NCI-H1930 (cell line): ENCODE results near the gene TRPV5.

Source experiments
- DNase-seq, 2 experiments: peaks; one replicate each; lab custom pipeline; 2025; lab: John Stamatoyannopoulos, UW

TRPV5 gene

GRCh38 chr7:142885311-142886230, 48.0 kb downstream of the TRPV5 start, which contains the start of gene TRPV6:
Gene TRPV6 (minus strand): TSS chr7:142885745.
- no peak for DNase-seq

GRCh38 chr7:142884286-142884640, 49.3 kb downstream of the TRPV5 start:
- no peak for DNase-seq

DNA sequence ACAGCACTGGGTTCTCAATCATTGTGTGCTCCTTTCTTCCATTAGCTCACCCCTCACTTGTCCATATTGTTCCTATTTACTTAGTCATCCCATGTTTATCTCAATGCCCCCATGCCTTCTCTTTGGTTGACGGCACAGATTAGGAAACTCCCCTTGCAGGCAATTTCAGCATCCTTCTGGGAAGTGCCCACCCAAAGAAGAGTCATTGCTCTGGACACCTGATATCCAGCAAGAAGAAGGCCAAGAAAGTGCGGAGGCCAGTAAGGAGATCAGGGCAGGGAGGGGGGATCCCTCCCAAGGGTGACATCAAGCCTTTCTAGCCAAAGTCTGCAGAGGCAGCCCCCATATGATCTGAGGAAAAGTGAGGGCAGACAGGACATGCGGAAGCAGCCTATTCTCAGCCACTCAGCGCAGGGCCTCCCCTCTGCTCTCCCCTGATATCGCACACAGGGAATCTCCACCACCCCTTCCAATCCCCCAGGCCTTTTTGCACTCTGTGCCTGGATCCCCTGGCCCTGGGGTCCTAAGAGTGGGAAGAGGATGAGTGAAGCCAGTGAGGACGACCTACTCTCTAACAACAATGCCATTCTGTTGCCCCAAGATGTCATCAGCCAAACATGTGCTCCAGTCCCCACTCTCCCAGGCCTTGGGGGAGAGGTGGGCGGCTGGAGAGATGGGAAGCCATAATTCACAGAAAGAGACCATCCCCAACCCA, 49.8 kb downstream of the TRPV5 start:
- DNase-seq: no peak

GRCh38 chr7:142883145-142883544, 50.4 kb downstream of the TRPV5 start:
- DNase-seq: no peak

- no peak for DNase-seq
Measured at GRCh38 chr7:142882338-142882678, 51.2 kb downstream of the TRPV5 start.

- DNase-seq: no peak
Measured at GRCh38 chr7:142881586-142882337, 51.8 kb downstream of the TRPV5 start.

- DNase-seq: peak in 1 of 2 experiments; percentile 18
Measured at GRCh38 chr7:142880876-142881505, 52.6 kb downstream of the TRPV5 start.

DNA sequence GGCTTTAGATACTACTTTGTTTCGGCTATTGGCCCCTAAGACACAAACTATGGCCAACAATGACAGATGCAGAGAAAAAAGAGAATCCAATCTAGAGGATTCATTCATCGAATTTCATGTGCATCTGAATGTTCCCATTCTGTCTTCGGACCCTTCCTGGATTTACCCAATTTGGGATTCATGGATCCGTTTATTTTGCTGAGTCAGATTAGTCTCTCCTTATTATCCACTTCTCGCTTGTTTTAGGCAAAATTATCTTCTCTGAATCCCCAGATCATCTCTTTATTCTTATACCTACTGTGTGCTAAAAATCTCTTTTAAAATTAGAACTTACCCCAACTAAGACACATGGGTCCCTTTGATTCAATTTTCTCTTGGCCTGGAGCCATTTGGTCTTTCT, 54.5 kb downstream of the TRPV5 start:
- DNase-seq: no peak

- DNase-seq: no peak
Measured at GRCh38 chr7:142878315-142878714, 55.2 kb downstream of the TRPV5 start.

DNA sequence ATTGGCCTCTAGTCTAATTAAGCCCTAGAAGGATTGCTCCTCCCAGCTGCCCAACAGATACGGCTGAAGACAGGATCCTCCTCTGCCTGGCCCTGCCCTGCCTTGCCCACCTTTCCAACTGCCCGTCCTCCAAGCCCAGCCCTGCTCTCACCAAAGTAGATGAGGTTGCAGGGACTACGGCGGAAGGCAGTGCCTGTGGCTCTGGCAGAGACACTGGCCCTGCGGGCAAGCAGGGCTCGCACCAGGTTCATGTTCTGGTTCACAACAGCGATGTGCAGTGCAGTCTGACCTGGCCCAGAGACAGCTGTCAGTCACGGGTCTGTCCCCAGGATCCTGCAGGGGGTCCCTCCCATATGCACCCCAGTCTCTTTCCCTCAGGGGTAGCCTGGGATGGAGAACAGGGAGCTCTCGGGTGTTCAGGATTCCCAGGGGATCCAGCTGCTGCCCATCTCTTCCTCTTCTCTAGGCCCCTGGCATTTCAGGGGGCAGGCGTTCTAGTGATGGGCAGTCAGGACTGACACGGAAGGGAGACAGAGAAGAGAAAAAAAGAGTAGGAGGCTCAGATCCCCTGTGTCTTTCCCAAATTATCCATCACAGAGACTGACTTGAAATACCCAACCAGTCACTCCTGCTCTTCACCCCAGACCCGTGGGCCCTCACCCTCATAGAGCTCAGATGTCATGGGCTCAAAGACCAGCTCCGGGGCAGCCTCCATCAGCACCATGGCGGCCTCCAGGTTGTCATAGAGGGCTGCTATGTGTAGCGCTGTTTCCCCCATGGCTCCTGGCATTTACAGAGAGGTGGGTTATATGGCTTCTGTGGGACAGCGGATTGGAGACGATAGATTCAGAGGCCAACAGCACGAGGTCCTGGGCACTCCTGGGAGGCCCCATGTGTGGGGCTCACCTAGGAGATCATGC, 56.3 kb downstream of the TRPV5 start:
- no peak for DNase-seq

- no peak for DNase-seq
Measured at GRCh38 chr7:142876236-142876960, 57.1 kb downstream of the TRPV5 start.

DNA sequence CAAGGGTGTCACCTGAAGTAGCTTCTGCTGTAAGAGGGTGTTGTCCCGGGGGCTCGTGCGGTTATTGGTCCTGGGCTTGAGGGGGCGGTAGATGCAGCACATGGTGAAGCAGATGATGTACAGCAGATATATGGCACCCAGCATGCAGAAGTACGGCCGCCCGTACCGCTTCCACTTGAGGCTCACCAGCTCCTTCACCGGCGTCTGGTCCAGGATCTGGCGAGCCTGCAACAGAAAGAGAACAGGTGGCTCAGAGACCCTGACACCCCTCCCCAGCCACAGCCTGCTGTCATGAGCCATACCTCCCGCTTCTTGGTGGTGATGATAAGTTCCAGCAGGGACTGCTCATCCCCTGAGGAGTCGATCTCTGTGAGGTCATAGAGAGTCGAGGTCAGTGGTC, 58.1 kb downstream of the TRPV5 start:
- no peak for DNase-seq

- no peak for DNase-seq
Measured at GRCh38 chr7:142874837-142875236, 58.7 kb downstream of the TRPV5 start.

GRCh38 chr7:142874409-142874808, 59.1 kb downstream of the TRPV5 start:
- DNase-seq: no peak

DNA sequence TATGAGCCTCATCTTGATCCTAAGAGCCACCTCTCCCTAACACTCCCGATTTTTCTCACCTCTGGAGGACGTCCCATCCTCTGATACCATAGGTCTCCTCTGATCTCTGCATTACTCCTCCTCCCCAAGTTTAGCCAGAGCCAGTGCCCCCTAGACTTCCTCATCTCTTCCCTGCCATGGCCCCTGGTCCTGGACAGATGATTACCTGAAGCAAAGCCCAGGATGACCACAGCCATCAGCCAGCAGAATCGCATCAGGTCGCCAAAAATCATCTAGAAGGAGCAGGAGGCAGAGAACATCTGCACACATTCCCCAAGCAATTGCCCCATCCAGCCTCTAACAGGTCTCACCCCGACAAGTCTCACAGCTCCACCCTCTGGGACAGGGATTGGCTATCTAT, 59.7 kb downstream of the TRPV5 start:
- no peak for DNase-seq

DNA sequence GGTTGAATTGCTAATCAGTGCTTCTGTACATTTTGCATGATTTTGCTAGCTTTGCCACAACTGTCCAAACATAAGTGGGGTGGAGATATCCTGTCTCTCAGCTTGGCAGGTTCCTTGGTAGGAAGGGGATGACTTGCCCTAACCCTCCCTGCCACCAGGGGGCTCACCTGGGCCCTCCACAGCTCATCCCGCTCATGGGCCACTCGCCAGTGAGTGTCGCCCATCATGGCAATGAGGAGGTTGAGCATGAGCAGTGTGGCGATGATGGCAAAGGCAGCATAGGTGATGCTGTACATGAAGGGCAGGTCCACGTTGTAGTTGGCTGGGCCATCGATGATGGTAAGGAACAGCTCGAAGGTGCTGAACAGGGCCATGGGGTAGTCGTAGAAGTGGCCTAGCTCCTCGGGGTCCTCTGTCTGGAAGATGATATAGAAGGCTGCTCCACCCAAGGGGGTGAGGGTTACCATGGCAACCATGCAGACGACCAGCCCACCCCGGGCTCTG, 60.2 kb downstream of the TRPV5 start:
- no peak for DNase-seq

DNA sequence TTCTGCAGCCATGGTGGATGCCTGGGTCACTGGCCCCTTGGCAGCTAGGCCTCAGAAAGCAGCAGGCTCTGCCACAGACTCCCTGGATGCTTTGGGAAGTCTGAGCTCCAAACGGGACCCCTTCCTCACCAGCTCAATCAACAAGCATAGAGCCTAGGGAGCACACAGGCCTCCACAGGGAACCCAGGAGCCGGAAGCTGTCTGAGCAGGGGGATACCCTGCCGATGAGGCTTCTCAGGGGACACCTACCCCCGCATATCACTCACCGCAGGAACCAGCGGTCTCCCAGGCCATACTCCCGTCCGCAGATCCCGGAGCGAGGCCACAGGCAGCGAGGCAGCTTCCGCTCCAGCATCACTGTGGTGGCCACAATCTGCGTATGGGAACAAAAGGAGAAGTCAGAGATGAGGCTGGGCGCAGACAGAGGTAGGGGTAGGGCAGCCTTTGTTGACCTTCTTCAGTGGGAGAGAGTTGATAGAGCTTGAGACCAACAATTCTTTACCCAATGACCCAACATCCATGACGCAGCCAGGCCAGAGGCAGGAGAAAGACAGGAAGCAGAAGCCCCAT, 61.4 kb downstream of the TRPV5 start:
- no peak for DNase-seq

- DNase-seq: no peak
Measured at GRCh38 chr7:142871260-142872105, 62.1 kb downstream of the TRPV5 start.
